Prostate gland (tissue), 2 donors: Measurements from ENCODE around the gene TMEM87A. TPM values are rescaled to one million over a fixed set of nuclear protein-coding genes. Genes with fewer than 3 reads are reported as not detected.

ENCODE experiments used
- DNase-seq: peaks from one replicate; pipeline ENCODE4 v3.0.0-alpha.2; 2019; ENCODE audit warnings: low spot score
- H3K27ac ChIP-seq, 2 donors: fragments of 200-600 bp; sonication (generic); 2 replicates each; pipeline ENCODE4 v1.5.1; 2017 to 2019
- H3K27me3 ChIP-seq: fragments of 200-600 bp; sonication (generic); replicated peaks from 2 replicates; pipeline ENCODE4 v1.5.1; 2019; ENCODE audit not compliant: insufficient read depth
- H3K36me3 ChIP-seq, 2 donors: fragments of 200-600 bp; sonication (generic); 1 replicate in 1 of 2; 2 replicates in 1 of 2; pipeline versions ENCODE4 v1.5.1 to v1.8.1; 2017 to 2019
- H3K4me1 ChIP-seq: fragments of 200-600 bp; sonication (generic); replicated peaks from 2 replicates; pipeline ENCODE4 v1.5.1; 2019
- H3K4me3 ChIP-seq, 2 donors: fragments of 200-600 bp; sonication (generic); 2 replicates each; pipeline ENCODE4 v1.5.1; 2017 to 2019
- H3K9me3 ChIP-seq: fragments of 200-600 bp; sonication (generic); 2 replicates; pipeline ENCODE4 v1.5.1; 2017
- POLR2A ChIP-seq: fragments of 450-650 bp; IDR thresholded peaks from one replicate; pipeline ENCODE4 v1.6.1; 2016; ENCODE audit warnings: antibody characterized with exemption, mild to moderate bottlenecking
- POLR2AphosphoS5 ChIP-seq: sonication (generic); formaldehyde crosslinking; IDR thresholded peaks from one replicate; pipeline ENCODE4 v1.6.1; 2017; ENCODE audit warnings: antibody characterized with exemption
- WGBS: methylation state at CpG from one replicate; pipeline ENCODE4 v1.1.5; 2018; 5-methylcytosine and 5-hydroxymethylcytosine counted together
- intact Hi-C: fragments of 100-400 bp; cut with DNase I; formaldehyde crosslinking; loops from one replicate; pipeline ENCODE4 v1.14.2; 2022
- total RNA-seq, 2 donors: library from RNA; depleted of rRNA; stranded (reverse); fragments of >200 nt; gene quantifications; one replicate each; pipeline ENCODE4 v1.1.0, GENCODE V29; 2016
- TF ChIP-seq, protein P1 (sequence below), 4 experiments: fragments of 200-600 bp in 2 of 4; fragments of 450-650 bp in 2 of 4; sonication (generic) in 2 of 4; IDR thresholded peaks; 1 replicate in 3 of 4; 2 replicates in 1 of 4; pipeline ENCODE4 v1.5.1; 2016 to 2019; ENCODE audit warnings: antibody characterized with exemption in 4 of 4, mild to moderate bottlenecking in 2 of 4, moderate library complexity in 2 of 4

TMEM87A gene
- total RNA-seq, 2 donors from 2014 or later: 88.6 to 130 TPM

GRCh38 chr15:42217568-42217967 lies 55.7 kb downstream of the TMEM87A start:
- 85% methylated on average over 2 of the region's 2 CpGs for WGBS
- DNase-seq: no peak
- intact Hi-C loops: no loop called here
- Histone ChIP-seq H3K4me1 (no peaks in the 10 kb centered on the region), H3K27me3 (no peaks in the 10 kb centered on the region), H3K9me3 (no peaks in the 10 kb centered on the region), H3K36me3 (no peaks in the 10 kb centered on the region), H3K4me3 (no peak overlapping the region), H3K27ac (no peak overlapping the region)
- no peak for TF ChIP-seq POLR2AphosphoS5
- TF ChIP-seq, protein P1, sequence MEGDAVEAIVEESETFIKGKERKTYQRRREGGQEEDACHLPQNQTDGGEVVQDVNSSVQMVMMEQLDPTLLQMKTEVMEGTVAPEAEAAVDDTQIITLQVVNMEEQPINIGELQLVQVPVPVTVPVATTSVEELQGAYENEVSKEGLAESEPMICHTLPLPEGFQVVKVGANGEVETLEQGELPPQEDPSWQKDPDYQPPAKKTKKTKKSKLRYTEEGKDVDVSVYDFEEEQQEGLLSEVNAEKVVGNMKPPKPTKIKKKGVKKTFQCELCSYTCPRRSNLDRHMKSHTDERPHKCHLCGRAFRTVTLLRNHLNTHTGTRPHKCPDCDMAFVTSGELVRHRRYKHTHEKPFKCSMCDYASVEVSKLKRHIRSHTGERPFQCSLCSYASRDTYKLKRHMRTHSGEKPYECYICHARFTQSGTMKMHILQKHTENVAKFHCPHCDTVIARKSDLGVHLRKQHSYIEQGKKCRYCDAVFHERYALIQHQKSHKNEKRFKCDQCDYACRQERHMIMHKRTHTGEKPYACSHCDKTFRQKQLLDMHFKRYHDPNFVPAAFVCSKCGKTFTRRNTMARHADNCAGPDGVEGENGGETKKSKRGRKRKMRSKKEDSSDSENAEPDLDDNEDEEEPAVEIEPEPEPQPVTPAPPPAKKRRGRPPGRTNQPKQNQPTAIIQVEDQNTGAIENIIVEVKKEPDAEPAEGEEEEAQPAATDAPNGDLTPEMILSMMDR (IDR thresholded peaks at IDR 0.05): no peak
- no peak for TF ChIP-seq POLR2A

GRCh38 chr15:42215913-42216829 lies 57.1 kb downstream of the TMEM87A start:
- Histone ChIP-seq H3K4me3 (no peak overlapping the region), H3K9me3 (no peaks in the 10 kb centered on the region), H3K27ac (no peak overlapping the region), H3K36me3 (peaks cover 0 to under 1% of the 10 kb centered on the region in 2 donors), H3K4me1 (no peaks in the 10 kb centered on the region), H3K27me3 (no peaks in the 10 kb centered on the region)
- WGBS: 91% methylated on average over 4 of the region's 4 CpGs
- intact Hi-C loops: no loop called here
- no peak for DNase-seq
- TF ChIP-seq, protein P1 (IDR thresholded peaks at IDR 0.05): no peak
- no peak for TF ChIP-seq POLR2AphosphoS5
- no peak for TF ChIP-seq POLR2A

GRCh38 chr15:42214600-42214999 lies 58.6 kb downstream of the TMEM87A start:
- Histone ChIP-seq H3K27me3 (no peaks in the 10 kb centered on the region), H3K4me3 (no peak overlapping the region), H3K36me3 (peaks cover 0 to 6% of the 10 kb centered on the region in 2 donors), H3K4me1 (no peaks in the 10 kb centered on the region), H3K27ac (no peak overlapping the region), H3K9me3 (no peaks in the 10 kb centered on the region)
- 88% methylated on average over 1 of the region's 1 CpG for WGBS
- intact Hi-C loops: no loop called here
- TF ChIP-seq POLR2A (no peak), POLR2AphosphoS5 (no peak)
- TF ChIP-seq, protein P1 (IDR thresholded peaks at IDR 0.05): no peak
- DNase-seq: no peak

GRCh38 chr15:42213511-42213910 lies 59.7 kb downstream of the TMEM87A start:
- intact Hi-C loops: no loop called here
- Histone ChIP-seq H3K27me3 (no peaks in the 10 kb centered on the region), H3K4me3 (no peak overlapping the region), H3K27ac (no peak overlapping the region), H3K4me1 (no peaks in the 10 kb centered on the region), H3K36me3 (peaks cover 0 to 6% of the 10 kb centered on the region in 2 donors), H3K9me3 (no peaks in the 10 kb centered on the region)
- no peak for TF ChIP-seq POLR2AphosphoS5
- TF ChIP-seq, protein P1 (IDR thresholded peaks at IDR 0.05): no peak
- TF ChIP-seq POLR2A: no peak
- no peak for DNase-seq

DNA sequence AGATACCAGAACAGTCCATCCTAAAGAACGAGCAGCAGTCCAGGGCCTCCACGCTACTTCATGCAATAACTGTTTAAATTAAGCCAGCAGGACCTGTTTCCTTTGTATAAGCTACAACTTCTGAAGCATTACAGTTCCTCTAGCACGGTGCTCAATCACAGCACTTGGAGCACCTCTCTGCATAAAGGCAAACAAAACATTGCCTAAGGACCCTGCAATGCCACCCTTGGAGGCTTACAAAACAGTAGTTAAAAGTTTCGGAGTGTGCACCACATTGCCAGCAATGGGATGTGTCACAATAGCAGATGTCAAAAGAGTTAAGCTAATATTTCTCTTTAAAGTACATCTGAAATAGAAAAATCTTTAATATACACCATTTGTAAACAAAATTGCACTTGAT lies 62.5 kb downstream of the TMEM87A start:
- H3K36me3 ChIP-seq: peaks cover 0 to 6% of the 10 kb centered on the region in 2 donors
- intact Hi-C loops: no loop called here

More for the DNA sequence above, 62.5 kb downstream of the TMEM87A start:
- H3K27me3 ChIP-seq: no peaks in the 10 kb centered on the region
- H3K4me3 ChIP-seq: no peak overlapping the region
- H3K4me1 ChIP-seq: no peaks in the 10 kb centered on the region
- no peak overlapping the region for H3K27ac ChIP-seq
- 92% methylated on average over 4 of the region's 4 CpGs for WGBS
- TF ChIP-seq, protein P1 (IDR thresholded peaks at IDR 0.05): no peak
- no peak for TF ChIP-seq POLR2A
- no peak for TF ChIP-seq POLR2AphosphoS5
- DNase-seq: no peak
- H3K9me3 ChIP-seq: no peaks in the 10 kb centered on the region
